DOHH2 (cell line): Measurements from ENCODE around the gene TNFSF15.

Source experiments
- H3F3A ChIP-seq: fragments of 200-600 bp; sonication (generic), shearing (Covaris generic); 2 replicates; pipeline ENCODE4 v1.6.0; 2016; ENCODE audit warnings: antibody characterized with exemption, mild to moderate bottlenecking; ENCODE audit not compliant: control insufficient read depth, insufficient read depth
- H3K27ac ChIP-seq: fragments of 200-600 bp; sonication (generic); 2 replicates; pipeline ENCODE4 v1.5.1; 2014; ENCODE audit warnings: low read depth, mild to moderate bottlenecking, low read length, moderate library complexity
- H3K27me3 ChIP-seq: fragments of 200-600 bp; sonication (generic); 2 replicates; pipeline ENCODE4 v1.6.1; 2014; ENCODE audit warnings: mild to moderate bottlenecking, low read length, mixed read lengths; ENCODE audit not compliant: control insufficient read depth
- H3K36me3 ChIP-seq: fragments of 200-600 bp; sonication (generic); 2 replicates; pipeline ENCODE4 v1.6.1; 2014; ENCODE audit warnings: mild to moderate bottlenecking, low read length, moderate library complexity, mixed read lengths; ENCODE audit not compliant: control insufficient read depth
- H3K4me1 ChIP-seq: fragments of 200-600 bp; sonication (generic); 2 replicates; pipeline ENCODE4 v1.6.1; 2014; ENCODE audit warnings: mild to moderate bottlenecking, low read length, mixed read lengths; ENCODE audit not compliant: control insufficient read depth
- H3K4me2 ChIP-seq: fragments of 200-600 bp; sonication (generic); 2 replicates; pipeline ENCODE4 v1.6.0; 2014; ENCODE audit warnings: mild to moderate bottlenecking, low read length, moderate library complexity
- H3K4me3 ChIP-seq: fragments of 200-600 bp; sonication (generic); 2 replicates; pipeline ENCODE4 v1.5.1; 2014; ENCODE audit warnings: mild to moderate bottlenecking, low read length, mixed read lengths
- H3K79me2 ChIP-seq: fragments of 200-600 bp; sonication (generic); 2 replicates; pipeline ENCODE4 v1.6.1; 2014; ENCODE audit warnings: mild to moderate bottlenecking, low read length, mixed read lengths; ENCODE audit not compliant: control insufficient read depth
- H3K9me2 ChIP-seq: fragments of 200-600 bp; sonication (generic); replicated peaks from 2 replicates; pipeline ENCODE4 v1.6.1; 2014; ENCODE audit warnings: mild to moderate bottlenecking, low read length, mixed read lengths; ENCODE audit not compliant: control insufficient read depth
- H3K9me3 ChIP-seq: fragments of 200-600 bp; sonication (generic); 2 replicates; pipeline ENCODE4 v1.6.1; 2014; ENCODE audit warnings: antibody characterized with exemption, low read length, mixed read lengths; ENCODE audit not compliant: control insufficient read depth, insufficient read depth
- H4K20me1 ChIP-seq: fragments of 200-600 bp; sonication (generic); 2 replicates; pipeline ENCODE4 v1.6.0; 2014; ENCODE audit warnings: low read depth, mild to moderate bottlenecking, antibody characterized with exemption, low read length, moderate library complexity; ENCODE audit not compliant: control insufficient read depth, insufficient read depth
- EZH2phosphoT487 ChIP-seq: fragments of 200-600 bp; sonication (generic); IDR thresholded peaks from 2 replicates; pipeline ENCODE4 v1.6.1; 2017; ENCODE audit warnings: borderline replicate concordance, mild to moderate bottlenecking, antibody characterized with exemption, low read length, moderate library complexity, mixed read lengths
- TF ChIP-seq, protein P1 (sequence below): fragments of 200-600 bp; sonication (generic); IDR thresholded peaks from one replicate; pipeline ENCODE4 v1.5.1; 2014; ENCODE audit warnings: antibody characterized with exemption, mild to moderate bottlenecking, low read depth, low read length; ENCODE audit not compliant: poor library complexity, severe bottlenecking

Gene TNFSF15

DNA sequence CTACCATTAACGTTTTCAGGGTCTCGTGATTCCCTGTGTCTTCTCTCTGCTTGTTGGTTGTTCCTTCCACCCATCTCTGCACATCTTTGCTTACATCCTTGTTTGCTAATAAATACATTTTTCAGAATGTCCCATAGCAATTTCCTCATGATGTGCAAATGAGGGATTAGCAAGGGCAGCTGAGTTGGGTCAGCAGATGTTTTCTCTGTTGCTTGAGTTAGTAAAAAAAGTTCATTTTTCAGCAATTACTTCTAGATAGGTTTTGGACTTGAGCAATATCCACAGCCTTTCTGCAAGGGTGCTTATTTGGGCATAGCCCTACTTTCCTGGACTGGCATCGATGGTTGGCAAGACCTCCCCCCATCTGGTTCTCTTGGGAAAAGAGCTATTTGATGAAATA is 4.8 kb upstream of the TNFSF15 start:
- H3K36me3 ChIP-seq = no peaks in the 10 kb centered on the region
- no peaks in the 10 kb centered on the region for H3K27me3 ChIP-seq
- no peaks in the 10 kb centered on the region for H3K9me3 ChIP-seq
- H3K27ac ChIP-seq = no peak overlapping the region
- H3K4me3 ChIP-seq = 0 out of 2 replicates have a peak overlapping the region, but pooled peaks have one; percentile 5
- H3F3A ChIP-seq = peaks cover 6% of the 10 kb centered on the region; the same call in 1 of the 2 replicates
- peak overlapping the region; percentile 42 for H3K4me2 ChIP-seq
- TF ChIP-seq, protein P1, sequence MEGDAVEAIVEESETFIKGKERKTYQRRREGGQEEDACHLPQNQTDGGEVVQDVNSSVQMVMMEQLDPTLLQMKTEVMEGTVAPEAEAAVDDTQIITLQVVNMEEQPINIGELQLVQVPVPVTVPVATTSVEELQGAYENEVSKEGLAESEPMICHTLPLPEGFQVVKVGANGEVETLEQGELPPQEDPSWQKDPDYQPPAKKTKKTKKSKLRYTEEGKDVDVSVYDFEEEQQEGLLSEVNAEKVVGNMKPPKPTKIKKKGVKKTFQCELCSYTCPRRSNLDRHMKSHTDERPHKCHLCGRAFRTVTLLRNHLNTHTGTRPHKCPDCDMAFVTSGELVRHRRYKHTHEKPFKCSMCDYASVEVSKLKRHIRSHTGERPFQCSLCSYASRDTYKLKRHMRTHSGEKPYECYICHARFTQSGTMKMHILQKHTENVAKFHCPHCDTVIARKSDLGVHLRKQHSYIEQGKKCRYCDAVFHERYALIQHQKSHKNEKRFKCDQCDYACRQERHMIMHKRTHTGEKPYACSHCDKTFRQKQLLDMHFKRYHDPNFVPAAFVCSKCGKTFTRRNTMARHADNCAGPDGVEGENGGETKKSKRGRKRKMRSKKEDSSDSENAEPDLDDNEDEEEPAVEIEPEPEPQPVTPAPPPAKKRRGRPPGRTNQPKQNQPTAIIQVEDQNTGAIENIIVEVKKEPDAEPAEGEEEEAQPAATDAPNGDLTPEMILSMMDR = no peak
- TF ChIP-seq EZH2phosphoT487 = no peak
- H3K79me2 ChIP-seq = no peaks in the 10 kb centered on the region
- peaks cover 68% of the 10 kb centered on the region for H3K4me1 ChIP-seq
- H4K20me1 ChIP-seq = no peaks in the 10 kb centered on the region
- no peaks in the 10 kb centered on the region for H3K9me2 ChIP-seq

DNA sequence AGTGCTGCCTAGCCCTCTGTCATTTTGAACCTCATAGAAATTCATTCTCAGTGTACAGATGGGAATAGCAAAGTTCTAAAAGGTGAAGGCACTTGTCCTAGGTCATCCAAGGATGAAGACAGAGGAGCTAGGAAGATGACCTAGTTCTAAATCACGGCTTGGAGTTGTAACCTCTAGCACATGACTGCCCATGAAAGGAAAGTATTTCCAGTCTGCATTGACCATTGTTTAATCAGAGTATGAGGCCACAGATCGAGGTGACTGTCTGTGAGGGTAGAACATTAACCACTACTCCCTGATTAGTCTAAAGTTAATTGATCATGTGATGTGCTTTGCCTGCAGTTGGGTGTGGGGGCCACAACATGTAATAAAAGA is 674 bp upstream of the TNFSF15 start:
- H4K20me1 ChIP-seq = no peaks in the 10 kb centered on the region
- H3K27me3 ChIP-seq = no peaks in the 10 kb centered on the region
- H3F3A ChIP-seq = peaks cover 6% of the 10 kb centered on the region; the same call in 1 of the 2 replicates
- peaks cover 62% of the 10 kb centered on the region for H3K4me1 ChIP-seq
- no peaks in the 10 kb centered on the region for H3K36me3 ChIP-seq
- H3K9me3 ChIP-seq = no peaks in the 10 kb centered on the region
- TF ChIP-seq EZH2phosphoT487 = no peak
- TF ChIP-seq, protein P1 = no peak
- peak overlapping the region; percentile 59 for H3K27ac ChIP-seq
- H3K4me2 ChIP-seq = peak overlapping the region; percentile 73
- no peaks in the 10 kb centered on the region for H3K79me2 ChIP-seq
- H3K9me2 ChIP-seq = no peaks in the 10 kb centered on the region
- peak overlapping the region; percentile 58 for H3K4me3 ChIP-seq

DNA sequence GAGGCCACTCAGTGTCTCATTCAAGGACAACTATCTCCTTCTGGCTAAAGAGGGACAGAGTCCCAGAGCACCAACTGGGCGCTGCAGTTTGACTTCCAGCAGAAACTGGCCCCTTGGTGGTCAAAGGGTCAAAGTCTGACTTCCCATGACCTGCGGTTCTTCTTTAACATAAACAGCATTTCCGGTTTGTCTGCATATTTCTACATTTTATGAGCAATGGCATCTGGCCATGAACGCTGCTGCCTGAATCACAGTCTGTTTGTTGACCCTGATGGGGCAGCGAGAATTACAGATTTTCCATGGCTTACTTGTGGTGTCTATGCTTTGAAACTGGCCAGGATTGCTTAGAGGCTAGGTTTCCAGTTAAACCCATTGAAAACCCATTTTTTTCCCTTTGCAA is 1.3 kb downstream of the TNFSF15 start:
- TF ChIP-seq, protein P1 = no peak
- no peak for TF ChIP-seq EZH2phosphoT487
- H3K9me3 ChIP-seq = no peaks in the 10 kb centered on the region
- H3K36me3 ChIP-seq = no peaks in the 10 kb centered on the region
- H3K9me2 ChIP-seq = no peaks in the 10 kb centered on the region
- no peaks in the 10 kb centered on the region for H3K27me3 ChIP-seq
- peaks cover 42% of the 10 kb centered on the region for H3K4me1 ChIP-seq
- no peaks in the 10 kb centered on the region for H4K20me1 ChIP-seq
- no peak overlapping the region for H3K27ac ChIP-seq
- peaks cover 6% of the 10 kb centered on the region; the same call in 1 of the 2 replicates for H3F3A ChIP-seq
- no peak overlapping the region for H3K4me2 ChIP-seq
- H3K79me2 ChIP-seq = no peaks in the 10 kb centered on the region
- H3K4me3 ChIP-seq = no peak overlapping the region
